H1 (cell line): ENCODE data around the gene OR51E1. TPM values are rescaled to one million over a fixed set of nuclear protein-coding genes. Genes with fewer than 3 reads are reported as not detected.

Source experiments
- CTCF ChIA-PET: fragments of 300-600 bp; sonication (Branson Sonifier 250); formaldehyde crosslinking; loops from one replicate; lab custom pipeline; 2021; ENCODE audit not compliant: partially characterized antibody; lab: Charles Lee
- POLR2A ChIA-PET: fragments of 300-600 bp; sonication (Branson Sonifier 250); formaldehyde crosslinking; loops from one replicate; lab custom pipeline; 2021; ENCODE audit warnings: inconsistent platforms; ENCODE audit not compliant: partially characterized antibody; lab: Charles Lee
- DNase-seq, 2 experiments: peaks; one replicate each; pipeline versions ENCODE4 v3.0.0 to v3.0.0-alpha.2; 2010 to 2022; ENCODE audit warnings: low spot score in 2 of 2, low read depth in 1 of 2, mixed read lengths in 1 of 2
- FAIRE-seq: peaks from 2 replicates; lab custom pipeline; 2011; peaks lifted over from hg19 to GRCh38; lab: Jason Lieb, UNC
- H2AFZ ChIP-seq: 2 replicates; pipeline ENCODE4 v1.8.1; 2012; ENCODE audit warnings: low read length, inconsistent platforms
- H2AK5ac ChIP-seq: 2 replicates; pipeline ENCODE4 v1.6.1; 2013; ENCODE audit warnings: low read depth, low read length
- H2BK120ac ChIP-seq: replicated peaks from 2 replicates; pipeline ENCODE3; 2013; ENCODE audit warnings: low read depth, low read length, inconsistent platforms
- H2BK12ac ChIP-seq: 2 replicates; pipeline ENCODE4 v1.6.1; 2013; ENCODE audit warnings: low read depth, low read length
- H2BK15ac ChIP-seq: 2 replicates; pipeline ENCODE4 v1.6.1; 2013; ENCODE audit warnings: low read length
- H2BK20ac ChIP-seq: 2 replicates; pipeline ENCODE4 v1.6.1; 2013; ENCODE audit warnings: low read length
- H2BK5ac ChIP-seq: 2 replicates; pipeline ENCODE4 v1.6.1; 2013; ENCODE audit warnings: low read depth, low read length
- H3K14ac ChIP-seq: 2 replicates; pipeline ENCODE4 v1.6.1; 2013; ENCODE audit warnings: inconsistent platforms; ENCODE audit not compliant: insufficient read length
- H3K18ac ChIP-seq: 2 replicates; pipeline ENCODE4 v1.6.1; 2013; ENCODE audit warnings: low read length; ENCODE audit errors: extremely low read depth
- H3K23ac ChIP-seq: 2 replicates; pipeline ENCODE4 v1.6.1; 2013; ENCODE audit warnings: inconsistent platforms; ENCODE audit not compliant: insufficient read length
- H3K23me2 ChIP-seq: 2 replicates; pipeline ENCODE4 v1.6.1; 2013; ENCODE audit warnings: low read depth, low read length
- H3K27ac ChIP-seq: 2 replicates; pipeline ENCODE4 v1.6.1; 2011; ENCODE audit warnings: low read depth, low read length, inconsistent platforms
- H3K27me3 ChIP-seq, 4 experiments: replicated peaks in 1 of 4; 1 replicate in 1 of 4; 2 replicates in 3 of 4; pipeline versions ENCODE4 v1.6.1 to v1.8.1; 2011 to 2013; ENCODE audit warnings: low read length in 3 of 4, mild to moderate bottlenecking in 3 of 4, inconsistent platforms in 2 of 4, mixed read lengths in 2 of 4, moderate library complexity in 1 of 4; ENCODE audit not compliant: control insufficient read depth in 3 of 4, insufficient read depth in 3 of 4; ENCODE audit errors: extremely low read depth in 1 of 4
- H3K36me3 ChIP-seq, 4 experiments: 2 replicates each; pipeline versions ENCODE4 v1.6.1 to v1.8.1; 2011 to 2013; ENCODE audit warnings: mild to moderate bottlenecking in 4 of 4, low read length in 3 of 4, moderate library complexity in 2 of 4, control low read depth in 1 of 4, inconsistent platforms in 1 of 4; ENCODE audit not compliant: insufficient read depth in 4 of 4, control insufficient read depth in 2 of 4
- H3K4ac ChIP-seq: replicated peaks from 2 replicates; pipeline ENCODE3; 2013; ENCODE audit warnings: low read length, low read depth, mixed read lengths, inconsistent platforms; ENCODE audit not compliant: insufficient read length
- H3K4me1 ChIP-seq, 4 experiments: replicated peaks in 1 of 4; 1 replicate in 1 of 4; 2 replicates in 3 of 4; pipeline versions ENCODE4 v1.6.1 to v1.8.1; 2011 to 2013; ENCODE audit warnings: low read length in 3 of 4, inconsistent platforms in 2 of 4, mixed read lengths in 1 of 4; ENCODE audit not compliant: insufficient read depth in 4 of 4, control insufficient read depth in 3 of 4
- H3K4me2 ChIP-seq, 2 experiments: 2 replicates each; pipeline versions ENCODE4 v1.6.1 to v1.8.1; 2011 to 2013; ENCODE audit warnings: low read depth in 2 of 2, low read length in 2 of 2, control low read depth in 1 of 2, inconsistent platforms in 1 of 2, mild to moderate bottlenecking in 1 of 2; ENCODE audit not compliant: insufficient read depth in 1 of 2
- H3K4me3 ChIP-seq, 4 experiments: fragments of 200-600, 300-600 bp in 1 of 4; sonication (generic), shearing (Covaris generic), sonication (Bioruptor Twin) in 1 of 4; 2 replicates each; pipeline versions ENCODE4 v1.5.1 to v1.8.1; 2011 to 2016; ENCODE audit warnings: low read length in 4 of 4, low read depth in 3 of 4, control low read depth in 2 of 4, inconsistent platforms in 2 of 4, mild to moderate bottlenecking in 2 of 4, mixed read lengths in 1 of 4, moderate library complexity in 1 of 4; ENCODE audit not compliant: insufficient read depth in 2 of 4; ENCODE audit errors: extremely low read depth in 1 of 4
- H3K56ac ChIP-seq: replicated peaks from 2 replicates; pipeline ENCODE3; 2013; ENCODE audit warnings: low read depth, mild to moderate bottlenecking, mixed read lengths, low read length, inconsistent platforms; ENCODE audit not compliant: insufficient read length
- H3K79me1 ChIP-seq: 2 replicates; pipeline ENCODE4 v1.6.1; 2013; ENCODE audit warnings: low read depth, low read length, control low read depth
- H3K79me2 ChIP-seq, 2 experiments: 2 replicates each; pipeline versions ENCODE4 v1.6.1 to v1.8.1; 2012 to 2013; ENCODE audit warnings: low read length in 2 of 2, mild to moderate bottlenecking in 2 of 2, inconsistent platforms in 1 of 2; ENCODE audit not compliant: insufficient read depth in 2 of 2, control insufficient read depth in 1 of 2
- H3K9ac ChIP-seq, 4 experiments: replicated peaks in 1 of 4; 1 replicate in 1 of 4; 2 replicates in 3 of 4; pipeline versions ENCODE4 v1.6.1 to v1.8.1; 2011 to 2013; ENCODE audit warnings: low read depth in 3 of 4, low read length in 3 of 4, control low read depth in 2 of 4, mild to moderate bottlenecking in 2 of 4, moderate library complexity in 2 of 4, inconsistent platforms in 1 of 4; ENCODE audit errors: extremely low read depth in 1 of 4
- H3K9me3 ChIP-seq, 2 experiments: 2 replicates each; pipeline versions ENCODE4 v1.6.1 to v1.8.1; 2012 to 2013; ENCODE audit warnings: mild to moderate bottlenecking in 2 of 2, moderate library complexity in 2 of 2, control low read depth in 1 of 2, inconsistent platforms in 1 of 2, low read depth in 1 of 2, low read length in 1 of 2, mixed read lengths in 1 of 2; ENCODE audit not compliant: insufficient read depth in 2 of 2
- H4K20me1 ChIP-seq, 2 experiments: replicated peaks in 1 of 2; 2 replicates each; pipeline versions ENCODE3 to v1.8.1; 2011 to 2013; ENCODE audit warnings: inconsistent platforms in 2 of 2, low read length in 2 of 2, mild to moderate bottlenecking in 1 of 2; ENCODE audit not compliant: insufficient read depth in 2 of 2, control insufficient read depth in 1 of 2
- H4K5ac ChIP-seq: 2 replicates; pipeline ENCODE4 v1.6.1; 2013; ENCODE audit warnings: low read length, low read depth, mixed read lengths, inconsistent platforms; ENCODE audit not compliant: insufficient read length
- H4K8ac ChIP-seq: 2 replicates; pipeline ENCODE4 v1.8.0; 2013; ENCODE audit warnings: mild to moderate bottlenecking, moderate library complexity, low read length, inconsistent platforms; ENCODE audit not compliant: insufficient read depth; ENCODE audit errors: extremely low read depth
- H4K91ac ChIP-seq: replicated peaks from 2 replicates; pipeline ENCODE3; 2013; ENCODE audit warnings: low read length, mixed read lengths, inconsistent platforms; ENCODE audit not compliant: insufficient read length
- ATF2 ChIP-seq: IDR thresholded peaks from 2 replicates; pipeline ENCODE4 v1.6.1; 2012; ENCODE audit warnings: low read length, inconsistent platforms
- CBX8 ChIP-seq: fragments of 300-800, 300-1000 bp; sonication (generic); IDR thresholded peaks from 2 replicates; pipeline ENCODE4 v1.7.1; 2016; ENCODE audit warnings: low read depth, low read length, borderline replicate concordance
- JUND ChIP-seq: IDR thresholded peaks from 2 replicates; pipeline ENCODE4 v1.6.1; 2011; ENCODE audit warnings: mild to moderate bottlenecking, improper control_type of control experiment, low read length
- WGBS, 2 experiments: shearing (Covaris generic) in 1 of 2; methylation state at CpG; one replicate each; pipeline versions ENCODE4 v1.1.6 to v1.1.7; 2013 to 2015; ENCODE audit warnings: low lambda C conversion rate in 2 of 2, mixed read lengths in 2 of 2, inconsistent platforms in 1 of 2, low coverage in 1 of 2, missing lambda C conversion rate in 1 of 2; ENCODE audit not compliant: insufficient replicate concordance in 2 of 2, insufficient coverage in 1 of 2, insufficient read length in 1 of 2; ENCODE audit errors: extremely low coverage in 1 of 2, missing lambda C conversion rate in 1 of 2; 5-methylcytosine and 5-hydroxymethylcytosine counted together
- polyA plus RNA-seq, 7 experiments: library from polyadenylated mRNA; depleted of rRNA in 3 of 7; stranded (reverse) in 5 of 7; unstranded in 2 of 7; fragments of >200 nt in 5 of 7; fragments of 200-250 nt in 2 of 7; gene quantifications; 1 replicate in 5 of 7; 2 replicates in 1 of 7; 4 replicates in 1 of 7; pipeline versions ENCODE4 v1.2.1 to v1.2.3, GENCODE V29; 2011 to 2013; ENCODE audit warnings: missing spikeins in 2 of 7, mixed read lengths in 2 of 7
- total RNA-seq: library from RNA; stranded (reverse); fragmentation: NEBNext Ultra II Directional; extraction: Animal tissue kit (Norgen Biotek cat#: 25700); gene quantifications from 2 replicates; pipeline ENCODE4 v1.2.1, GENCODE V29; 2021
- TF ChIP-seq, protein P1 (sequence below): IDR thresholded peaks from 2 replicates; pipeline ENCODE4 v1.6.1; 2012; ENCODE audit warnings: inconsistent platforms
- TF ChIP-seq, protein P2 (sequence below), 3 experiments: IDR thresholded peaks; 1 replicate in 2 of 3; 2 replicates in 1 of 3; pipeline versions ENCODE4 v1.5.1 to v1.6.1; 2011; ENCODE audit warnings: low read length in 3 of 3, mild to moderate bottlenecking in 3 of 3, inconsistent platforms in 2 of 3, low read depth in 1 of 3, moderate library complexity in 1 of 3; ENCODE audit not compliant: insufficient read depth in 1 of 3; ENCODE audit errors: control extremely low read depth in 1 of 3

OR51E1 gene
- total and polyA plus RNA-seq, 2 of the 8 experiments (the other 6 are each of a cell fraction or from before 2014, with no cell fraction given): not detected

GRCh38 chr11:4664183-4664582, 20.4 kb downstream of the OR51E1 start:
- no peak overlapping the region for H4K5ac ChIP-seq
- no peaks in the 10 kb centered on the region for H3K79me1 ChIP-seq
- H2BK5ac ChIP-seq: no peak overlapping the region
- no peak overlapping the region for H4K8ac ChIP-seq
- H2BK12ac ChIP-seq: no peak overlapping the region
- H2BK120ac ChIP-seq: no peak overlapping the region
- no peak for FAIRE-seq
- no peak overlapping the region for H2BK20ac ChIP-seq
- H3K27ac ChIP-seq: no peak overlapping the region
- H3K9ac ChIP-seq: no peak overlapping the region
- H2AFZ ChIP-seq: no peak overlapping the region
- H3K36me3 ChIP-seq: no peaks in the 10 kb centered on the region
- H3K23me2 ChIP-seq: peaks cover 2% of the 10 kb centered on the region; the same call in 1 of the 2 replicates
- no peaks in the 10 kb centered on the region for H3K9me3 ChIP-seq
- H3K4ac ChIP-seq: no peak overlapping the region
- no peak overlapping the region for H2BK15ac ChIP-seq
- H3K4me2 ChIP-seq: no peak overlapping the region
- H2AK5ac ChIP-seq: no peak overlapping the region
- H3K4me1 ChIP-seq: no peaks in the 10 kb centered on the region; a peak in 1 of 7 replicates
- ChIA-PET POLR2A (no interaction called here), CTCF (interaction anchor here (0.8 kb wide), 1 partner anchor 27 kb away, joined by 3 read pairs; no protein-coding TSS in a partner anchor)
- H3K4me3 ChIP-seq: no peak overlapping the region
- no peaks in the 10 kb centered on the region for H4K20me1 ChIP-seq
- TF ChIP-seq CBX8 (no peak), JUND (no peak), ATF2 (no peak)
- TF ChIP-seq, protein P1, sequence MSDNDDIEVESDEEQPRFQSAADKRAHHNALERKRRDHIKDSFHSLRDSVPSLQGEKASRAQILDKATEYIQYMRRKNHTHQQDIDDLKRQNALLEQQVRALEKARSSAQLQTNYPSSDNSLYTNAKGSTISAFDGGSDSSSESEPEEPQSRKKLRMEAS: no peak
- TF ChIP-seq, protein P2, sequence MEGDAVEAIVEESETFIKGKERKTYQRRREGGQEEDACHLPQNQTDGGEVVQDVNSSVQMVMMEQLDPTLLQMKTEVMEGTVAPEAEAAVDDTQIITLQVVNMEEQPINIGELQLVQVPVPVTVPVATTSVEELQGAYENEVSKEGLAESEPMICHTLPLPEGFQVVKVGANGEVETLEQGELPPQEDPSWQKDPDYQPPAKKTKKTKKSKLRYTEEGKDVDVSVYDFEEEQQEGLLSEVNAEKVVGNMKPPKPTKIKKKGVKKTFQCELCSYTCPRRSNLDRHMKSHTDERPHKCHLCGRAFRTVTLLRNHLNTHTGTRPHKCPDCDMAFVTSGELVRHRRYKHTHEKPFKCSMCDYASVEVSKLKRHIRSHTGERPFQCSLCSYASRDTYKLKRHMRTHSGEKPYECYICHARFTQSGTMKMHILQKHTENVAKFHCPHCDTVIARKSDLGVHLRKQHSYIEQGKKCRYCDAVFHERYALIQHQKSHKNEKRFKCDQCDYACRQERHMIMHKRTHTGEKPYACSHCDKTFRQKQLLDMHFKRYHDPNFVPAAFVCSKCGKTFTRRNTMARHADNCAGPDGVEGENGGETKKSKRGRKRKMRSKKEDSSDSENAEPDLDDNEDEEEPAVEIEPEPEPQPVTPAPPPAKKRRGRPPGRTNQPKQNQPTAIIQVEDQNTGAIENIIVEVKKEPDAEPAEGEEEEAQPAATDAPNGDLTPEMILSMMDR (IDR thresholded peaks at IDR 0.05; ENCODE audit: control extremely low read depth in 1 of 3, insufficient read depth in 1 of 3, low read depth in 1 of 3, low read length in 3 of 3): no peak
- H3K27me3 ChIP-seq: no peaks in the 10 kb centered on the region; a peak in 1 of 7 replicates
- no peak overlapping the region for H3K56ac ChIP-seq
- no peak overlapping the region for H3K14ac ChIP-seq
- no peak for DNase-seq
- 90% methylated on average over 3 of the region's 3 CpGs; no CpG with 5 or more reads in 1 of the 2 experiments for WGBS, 2 experiments
- H4K91ac ChIP-seq: no peak overlapping the region
- no peaks in the 10 kb centered on the region for H3K79me2 ChIP-seq
- H3K18ac ChIP-seq: no peak overlapping the region
- H3K23ac ChIP-seq: no peak overlapping the region
